Liver (tissue), 9 donors: Measurements from ENCODE around the gene TCEA3. TPM values are rescaled to one million over a fixed set of nuclear protein-coding genes. Genes with fewer than 3 reads are reported as not detected.
A peak's percentile ranks its signal among the peaks of the same experiment; 100 is the strongest.

Experiments used
- DNase-seq: peaks from one replicate; pipeline ENCODE4 v3.0.0-alpha.2; 2017; ENCODE audit warnings: low spot score
- H3K27ac ChIP-seq, 2 donors: one replicate each; pipeline ENCODE4 v1.7.0; 2013; ENCODE audit warnings: inconsistent platforms in 2 of 2, low read length in 2 of 2, control low read depth in 1 of 2, low read depth in 1 of 2, mild to moderate bottlenecking in 1 of 2
- H3K27me3 ChIP-seq, 4 donors: one replicate each; pipeline versions ENCODE4 v1.6.1 to v1.7.0; 2013; ENCODE audit warnings: low read length in 3 of 4, inconsistent platforms in 1 of 4, mild to moderate bottlenecking in 1 of 4, moderate library complexity in 1 of 4; ENCODE audit not compliant: control insufficient read depth in 4 of 4, insufficient read depth in 4 of 4
- H3K36me3 ChIP-seq, 4 donors: one replicate each; pipeline versions ENCODE4 v1.6.1 to v1.7.0; 2013; ENCODE audit warnings: low read length in 3 of 4, mild to moderate bottlenecking in 3 of 4, low read depth in 1 of 4, moderate library complexity in 1 of 4; ENCODE audit not compliant: control insufficient read depth in 4 of 4, insufficient read depth in 3 of 4
- H3K4me1 ChIP-seq, 4 donors: one replicate each; pipeline versions ENCODE4 v1.6.1 to v1.7.0; 2013; ENCODE audit warnings: low read length in 3 of 4, mild to moderate bottlenecking in 3 of 4, moderate library complexity in 1 of 4; ENCODE audit not compliant: control insufficient read depth in 4 of 4, insufficient read depth in 4 of 4
- H3K4me3 ChIP-seq, 3 donors: one replicate each; pipeline versions ENCODE4 v1.6.1 to v1.7.0; 2013; ENCODE audit warnings: low read length in 3 of 3, control low read depth in 1 of 3, low read depth in 1 of 3, mild to moderate bottlenecking in 1 of 3
- H3K9ac ChIP-seq, 2 donors: one replicate each; pipeline ENCODE4 v1.7.0; 2013; ENCODE audit warnings: low read length in 2 of 2, mild to moderate bottlenecking in 2 of 2, moderate library complexity in 2 of 2, control low read depth in 1 of 2, low read depth in 1 of 2
- H3K9me3 ChIP-seq, 4 donors: one replicate each; pipeline versions ENCODE4 v1.6.1 to v1.7.0; 2013; ENCODE audit warnings: low read length in 3 of 4; ENCODE audit not compliant: control insufficient read depth in 4 of 4
- ATF3 ChIP-seq: IDR thresholded peaks from 2 replicates; pipeline ENCODE4 v1.6.1; 2016; ENCODE audit warnings: antibody characterized with exemption
- CTCF ChIP-seq: fragments of 150-350 bp; IDR thresholded peaks from 2 replicates; pipeline ENCODE4 v1.5.1; 2017; ENCODE audit warnings: improper control_type of control experiment, low read depth, low read length; ENCODE audit not compliant: missing input control
- EGR1 ChIP-seq, 2 donors: IDR thresholded peaks; 2 replicates each; pipeline ENCODE4 v1.6.1; 2016 to 2018; ENCODE audit warnings: antibody characterized with exemption in 2 of 2, low read depth in 2 of 2
- FOXA1 ChIP-seq: IDR thresholded peaks from 2 replicates; pipeline ENCODE4 v1.6.1; 2016; ENCODE audit warnings: antibody characterized with exemption
- GABPA ChIP-seq, 2 donors: IDR thresholded peaks in 1 of 2; conservative IDR thresholded peaks in 1 of 2; 2 replicates each; pipeline ENCODE4 v1.6.1; 2016; ENCODE audit warnings: antibody characterized with exemption in 2 of 2, mild to moderate bottlenecking in 1 of 2, moderate library complexity in 1 of 2
- HNF4A ChIP-seq, 2 donors: conservative IDR thresholded peaks; 2 replicates each; pipeline ENCODE4 v1.6.1; 2016; ENCODE audit warnings: antibody characterized with exemption in 2 of 2, mild to moderate bottlenecking in 2 of 2
- HNF4G ChIP-seq: IDR thresholded peaks from 2 replicates; pipeline ENCODE4 v1.6.1; 2016; ENCODE audit warnings: antibody characterized with exemption
- JUND ChIP-seq, 2 donors: IDR thresholded peaks; 2 replicates each; pipeline ENCODE4 v1.6.1; 2016; ENCODE audit warnings: antibody characterized with exemption in 2 of 2
- MAX ChIP-seq: IDR thresholded peaks from 2 replicates; pipeline ENCODE4 v1.6.1; 2016; ENCODE audit warnings: antibody characterized with exemption
- NR2F2 ChIP-seq: IDR thresholded peaks from 2 replicates; pipeline ENCODE4 v1.6.1; 2016; ENCODE audit warnings: antibody characterized with exemption
- RAD21 ChIP-seq, 2 donors: IDR thresholded peaks; 2 replicates each; pipeline ENCODE4 v1.6.1; 2016; ENCODE audit warnings: antibody characterized with exemption in 2 of 2, mild to moderate bottlenecking in 2 of 2
- REST ChIP-seq: IDR thresholded peaks from 2 replicates; pipeline ENCODE4 v1.6.1; 2016; ENCODE audit warnings: antibody characterized with exemption, mild to moderate bottlenecking
- RXRA ChIP-seq, 2 donors: IDR thresholded peaks; 2 replicates each; pipeline ENCODE4 v1.6.1; 2017 to 2018; ENCODE audit warnings: antibody characterized with exemption in 2 of 2, mild to moderate bottlenecking in 1 of 2
- SP1 ChIP-seq: IDR thresholded peaks from 2 replicates; pipeline ENCODE4 v1.6.1; 2018; ENCODE audit warnings: antibody characterized with exemption, mild to moderate bottlenecking
- TAF1 ChIP-seq: conservative IDR thresholded peaks from 2 replicates; pipeline ENCODE4 v1.6.1; 2016; ENCODE audit warnings: antibody characterized with exemption, mild to moderate bottlenecking
- YY1 ChIP-seq: IDR thresholded peaks from 2 replicates; pipeline ENCODE4 v1.6.1; 2016; ENCODE audit warnings: antibody characterized with exemption, mild to moderate bottlenecking
- ZBTB33 ChIP-seq: IDR thresholded peaks from 2 replicates; pipeline ENCODE4 v1.6.1; 2016; ENCODE audit warnings: antibody characterized with exemption
- WGBS: extraction: QIAGEN DNeasy Blood & Tissue Kit; methylation state at CpG from one replicate; pipeline ENCODE4 v1.1.7; 2013; 5-methylcytosine and 5-hydroxymethylcytosine counted together
- polyA plus RNA-seq, 2 donors: library from polyadenylated mRNA; stranded (reverse) in 1 of 2; unstranded in 1 of 2; fragments of 200-250 nt in 1 of 2; fragments of >200 nt in 1 of 2; fragmentation: Nextera tagmentation in 1 of 2; extraction: Ambion mirVana in 1 of 2; gene quantifications; one replicate each; pipeline versions ENCODE4 v1.2.1 to v1.2.3, GENCODE V29; 2013 to 2015
- total RNA-seq, 2 donors: library from RNA; depleted of rRNA; stranded (reverse); fragments of >200 nt; gene quantifications; one replicate each; pipeline ENCODE4 v1.2.3, GENCODE V29; 2014
- donor health status: healthy.
- donor health status: healthy.
- donor health status: healthy.
- donor health status: healthy.
- donor health status: healthy.

The TCEA3 gene
- total and polyA plus RNA-seq, 4 donors, result 29.6 to 142 (median 47.6) TPM

GRCh38 chr1:23394181-23394580, 30.4 kb downstream of the TCEA3 start:
- H3K27ac ChIP-seq, result peak overlapping the region; percentile 37 to 51
- TF ChIP-seq HNF4G (no peak), EGR1 (IDR thresholded peaks at IDR 0.05; ENCODE audit: low read depth in 2 of 2) (peak in 1 of 2 donors; percentile 9)
- no peak overlapping the region for H3K9ac ChIP-seq
- H3K4me1 ChIP-seq, result peaks cover 0 to 7% (median 2%) of the 10 kb centered on the region in 4 donors
- no peaks in the 10 kb centered on the region for H3K9me3 ChIP-seq
- no peaks in the 10 kb centered on the region for H3K27me3 ChIP-seq
- WGBS, result 84% methylated on average over 4 of the region's 4 CpGs
- peaks cover 0 to 36% (median 17%) of the 10 kb centered on the region in 4 donors for H3K36me3 ChIP-seq
- no peak overlapping the region for H3K4me3 ChIP-seq
- DNase-seq, result no peak

- DNase-seq, result no peak
- H3K27ac ChIP-seq, result peak overlapping the region; percentile 14 to 51
- no peaks in the 10 kb centered on the region for H3K9me3 ChIP-seq
- H3K9ac ChIP-seq, result no peak overlapping the region
- peaks cover 0 to 7% (median 2%) of the 10 kb centered on the region in 4 donors for H3K4me1 ChIP-seq
- 86% methylated on average over 15 of the region's 15 CpGs for WGBS
- H3K4me3 ChIP-seq, result no peak overlapping the region
- peaks cover 0 to 36% (median 16%) of the 10 kb centered on the region in 4 donors for H3K36me3 ChIP-seq
- H3K27me3 ChIP-seq, result no peaks in the 10 kb centered on the region
- TF ChIP-seq SP1 (no peak), MAX (no peak), CTCF (no peak), RAD21 (IDR thresholded peaks at IDR 0.05) (no peak), REST (no peak), TAF1 (no peak), HNF4A (conservative IDR thresholded peaks at IDR 0.05) (no peak)
Measured at GRCh38 chr1:23393706-23394105, 30.8 kb downstream of the TCEA3 start.

- Histone ChIP-seq H3K4me3 (no peak overlapping the region), H3K4me1 (peaks cover 0 to 7% (median 2%) of the 10 kb centered on the region in 4 donors), H3K9me3 (no peaks in the 10 kb centered on the region), H3K27me3 (no peaks in the 10 kb centered on the region), H3K36me3 (peaks cover 0 to 30% (median 10%) of the 10 kb centered on the region in 4 donors), H3K9ac (no peak overlapping the region), H3K27ac (no peak overlapping the region)
- DNase-seq, result no peak
- 82% methylated on average over 2 of the region's 2 CpGs for WGBS
- TF ChIP-seq HNF4G (no peak), YY1 (no peak), NR2F2 (no peak), EGR1 (IDR thresholded peaks at IDR 0.05; ENCODE audit: low read depth in 2 of 2) (no peak), TAF1 (no peak), GABPA (IDR thresholded peaks at IDR 0.05 in 1 of 2, conservative IDR thresholded peaks at IDR 0.05 in 1 of 2) (no peak), RAD21 (IDR thresholded peaks at IDR 0.05) (no peak), HNF4A (conservative IDR thresholded peaks at IDR 0.05) (no peak), ZBTB33 (no peak), JUND (IDR thresholded peaks at IDR 0.05) (no peak), ATF3 (no peak), RXRA (IDR thresholded peaks at IDR 0.05) (no peak), SP1 (no peak), MAX (no peak), FOXA1 (no peak)
Measured at GRCh38 chr1:23392125-23392855, 32.3 kb downstream of the TCEA3 start.
